GM19238 (cell line): ENCODE data around the gene ADD2.
"Not testable (repeated sequence)": the region's sequence is repeated elsewhere in the genome, so short reads cannot be mapped to it uniquely, and the experiment has no call there.

Source experiments
- DNase-seq: peaks from one replicate; pipeline ENCODE4 v3.0.0; 2011; ENCODE audit warnings: low spot score; ENCODE audit not compliant: insufficient read length

The ADD2 gene

DNA sequence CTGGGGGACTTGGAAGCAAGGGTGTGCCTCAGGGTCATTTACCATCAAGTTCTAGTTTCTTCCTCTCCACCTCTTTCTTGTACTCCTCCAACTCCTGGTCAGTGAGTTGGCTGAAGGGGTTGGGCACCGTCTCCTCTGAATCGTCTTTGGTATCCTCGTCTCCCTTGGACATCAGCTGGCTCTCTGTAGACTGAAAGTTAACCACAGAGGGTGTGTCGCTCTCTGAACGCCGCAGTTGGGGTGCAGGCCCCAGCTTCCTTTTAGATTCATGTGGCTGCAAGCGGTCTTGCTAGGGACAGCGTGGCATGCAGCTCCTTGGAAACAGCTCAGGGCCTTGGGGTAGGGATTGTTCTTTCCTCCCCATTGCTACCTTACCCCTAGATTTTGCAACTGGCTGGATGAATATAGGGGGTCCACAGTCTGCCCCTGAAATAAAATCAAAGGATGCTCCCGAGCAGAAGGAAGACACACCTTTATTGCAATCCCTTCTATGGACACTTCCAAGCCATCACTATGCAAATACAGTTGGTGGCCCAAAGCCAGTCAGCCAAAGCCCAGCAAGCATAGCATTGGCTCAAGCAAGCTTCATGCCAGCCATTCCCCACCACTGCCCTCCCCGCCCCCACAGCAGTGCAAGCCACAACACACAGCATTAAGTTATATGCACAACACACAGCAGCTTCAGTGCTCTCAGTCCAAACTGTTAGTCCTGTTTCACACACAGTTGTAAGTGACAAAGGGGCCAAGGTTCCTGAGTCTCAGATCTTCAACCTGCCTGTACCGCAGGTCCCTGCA is 93.2 kb downstream of the ADD2 start:
- no peak for DNase-seq

- no peak for DNase-seq
Measured at GRCh38 chr2:70673041-70673647, 94.9 kb downstream of the ADD2 start.

GRCh38 chr2:70671092-70671675 is 96.8 kb downstream of the ADD2 start:
- no peak for DNase-seq

- DNase-seq, result no peak
Measured at GRCh38 chr2:70670626-70671025, 97.4 kb downstream of the ADD2 start.

GRCh38 chr2:70670202-70670601 is 97.8 kb downstream of the ADD2 start:
- DNase-seq, result no peak

DNA sequence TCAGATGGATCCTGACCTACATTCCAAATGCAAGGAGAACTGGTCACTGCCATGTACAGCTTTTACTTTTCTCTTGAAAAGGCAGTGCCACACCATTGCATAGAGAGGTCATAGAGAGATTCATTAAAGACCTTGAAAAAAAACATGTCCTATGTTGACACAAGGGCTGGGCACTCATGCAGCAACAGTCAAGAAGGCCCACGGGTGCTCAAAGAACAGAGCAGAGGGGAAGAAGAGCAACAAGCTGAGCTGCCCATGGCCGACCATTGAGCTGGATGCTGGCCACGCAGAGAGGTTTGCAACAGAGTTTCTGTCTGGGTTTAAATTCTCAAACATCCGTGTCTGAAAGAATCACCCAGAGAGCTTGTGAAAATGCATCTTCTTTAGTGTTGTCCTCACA is 99.1 kb downstream of the ADD2 start:
- no peak for DNase-seq

GRCh38 chr2:70668432-70668831 is 99.6 kb downstream of the ADD2 start:
- no peak for DNase-seq

DNA sequence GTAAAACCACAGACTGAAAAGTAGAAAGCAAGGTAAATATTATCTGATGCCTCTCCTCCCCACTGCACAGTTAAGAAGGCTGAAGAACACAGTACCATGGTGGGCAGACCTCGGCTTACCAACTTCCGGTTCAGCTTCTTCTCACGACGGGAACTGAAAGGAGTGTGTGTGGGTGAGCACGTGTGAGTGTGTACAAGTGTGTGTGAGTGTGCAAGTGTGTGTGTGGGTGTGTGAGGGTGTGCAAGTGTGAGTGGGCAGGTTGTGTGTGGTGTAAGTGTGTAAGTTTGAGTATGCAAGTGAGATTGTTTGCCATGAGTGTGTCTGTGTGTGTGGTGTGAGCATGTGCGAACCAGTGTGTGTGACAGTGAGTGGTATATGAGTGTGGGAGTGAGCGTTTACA is 103.5 kb downstream of the ADD2 start:
- no peak for DNase-seq

GRCh38 chr2:70663411-70663810 is 104.6 kb downstream of the ADD2 start:
- no peak for DNase-seq

DNA sequence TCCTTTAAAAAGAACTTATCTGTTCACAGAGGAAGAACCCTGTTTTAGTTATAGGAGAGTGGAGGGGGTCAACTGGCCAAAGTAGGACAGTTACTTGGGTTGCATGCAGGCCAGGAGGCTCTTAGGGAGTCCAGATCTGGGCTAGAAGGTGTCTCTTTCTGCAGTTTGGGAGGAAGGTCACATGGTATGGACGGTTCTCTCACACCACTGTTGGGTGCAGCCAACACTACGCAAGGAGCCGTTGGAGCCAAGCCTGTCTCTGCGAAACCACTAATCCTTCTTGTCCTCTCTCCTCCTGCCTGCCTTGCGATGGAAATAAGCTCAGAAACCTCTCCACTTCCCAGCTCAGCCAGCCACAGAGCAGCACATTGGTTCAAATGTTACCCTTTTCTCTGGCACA is 108.4 kb downstream of the ADD2 start:
- DNase-seq, result no peak

GRCh38 chr2:70658476-70658875 is 109.5 kb downstream of the ADD2 start:
- DNase-seq, result no peak

DNA sequence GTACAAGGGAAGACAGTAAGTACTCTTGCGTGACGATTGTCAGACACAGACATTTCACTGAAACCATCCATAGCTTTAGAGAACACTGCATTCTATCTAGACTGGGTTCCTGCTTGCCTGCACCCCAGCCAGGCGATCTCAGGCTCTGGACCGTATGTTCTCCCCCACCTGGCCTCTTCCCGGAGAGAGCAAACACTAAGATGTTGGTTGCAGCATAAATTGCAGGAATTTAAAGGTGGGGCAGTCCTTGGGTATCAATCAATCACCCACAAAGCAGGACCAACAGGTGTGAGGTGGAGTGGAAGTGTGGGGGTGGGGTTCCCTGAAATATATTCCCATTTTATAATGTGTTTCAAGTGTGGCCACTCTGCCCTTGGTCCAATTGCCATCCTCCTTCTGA is 110.8 kb downstream of the ADD2 start:
- DNase-seq, result no peak

GRCh38 chr2:70656421-70657010 is 111.5 kb downstream of the ADD2 start:
- no peak for DNase-seq

- no peak for DNase-seq
Measured at GRCh38 chr2:70655786-70656185, 112.2 kb downstream of the ADD2 start.

GRCh38 chr2:70655211-70655610 is 112.8 kb downstream of the ADD2 start:
- not testable (repeated sequence) for DNase-seq

DNA sequence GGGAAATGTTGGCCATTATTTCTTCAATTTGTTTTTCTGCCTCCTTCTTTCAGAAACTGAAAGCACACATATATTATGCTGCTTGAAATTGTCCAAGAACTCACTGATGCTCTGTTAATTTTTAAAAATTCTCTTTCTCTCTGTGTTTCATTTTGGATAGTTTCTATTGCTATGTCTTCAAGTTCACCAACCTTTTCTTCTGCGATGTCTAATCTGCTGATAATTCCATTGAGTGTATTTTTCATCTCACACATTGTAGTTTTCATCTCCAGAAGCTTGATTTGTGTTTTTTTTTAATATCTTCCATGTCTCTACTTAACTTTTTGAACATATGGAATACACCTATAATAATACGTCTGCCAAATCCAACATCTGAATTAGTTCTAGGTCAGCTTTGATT is 116.3 kb downstream of the ADD2 start:
- no peak for DNase-seq

DNA sequence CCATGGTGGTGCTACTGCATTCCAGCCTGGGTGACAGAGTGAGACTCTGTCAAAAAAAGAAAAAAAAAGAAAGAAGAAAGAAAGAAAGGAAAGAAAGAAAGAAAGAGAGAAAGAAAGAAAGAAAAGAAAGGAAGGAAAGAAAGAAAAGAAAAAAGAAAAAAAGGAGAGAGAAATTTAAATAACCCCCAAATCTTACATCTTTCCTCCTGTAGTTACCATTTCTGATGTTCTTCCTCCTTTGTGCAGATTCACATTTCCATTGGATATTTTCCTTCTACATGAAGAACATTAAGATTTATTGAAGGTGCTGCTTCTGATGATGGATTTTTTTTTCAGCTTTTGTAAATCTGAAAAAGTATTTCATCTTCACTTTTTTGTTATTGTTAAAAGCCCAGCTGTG is 117.0 kb downstream of the ADD2 start:
- no peak for DNase-seq

DNA sequence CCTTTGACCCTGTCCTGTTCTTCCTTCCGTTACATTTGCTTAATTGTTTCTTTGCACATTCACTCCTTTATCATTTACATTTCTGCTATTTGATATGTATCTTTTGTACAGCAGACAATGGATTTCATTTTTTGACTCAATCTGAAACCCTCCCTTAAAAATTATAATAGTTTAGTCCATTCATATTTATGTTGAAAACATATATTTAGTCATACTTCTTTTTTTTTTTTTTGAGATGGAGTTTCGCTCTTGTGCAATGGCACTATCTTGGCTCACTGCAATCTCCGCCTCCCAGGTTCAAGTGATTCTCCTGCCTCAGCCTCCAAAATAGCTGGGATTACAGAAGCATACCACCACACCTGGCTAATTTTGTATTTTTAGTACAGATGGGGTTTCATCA is 119.0 kb downstream of the ADD2 start:
- no peak for DNase-seq

DNA sequence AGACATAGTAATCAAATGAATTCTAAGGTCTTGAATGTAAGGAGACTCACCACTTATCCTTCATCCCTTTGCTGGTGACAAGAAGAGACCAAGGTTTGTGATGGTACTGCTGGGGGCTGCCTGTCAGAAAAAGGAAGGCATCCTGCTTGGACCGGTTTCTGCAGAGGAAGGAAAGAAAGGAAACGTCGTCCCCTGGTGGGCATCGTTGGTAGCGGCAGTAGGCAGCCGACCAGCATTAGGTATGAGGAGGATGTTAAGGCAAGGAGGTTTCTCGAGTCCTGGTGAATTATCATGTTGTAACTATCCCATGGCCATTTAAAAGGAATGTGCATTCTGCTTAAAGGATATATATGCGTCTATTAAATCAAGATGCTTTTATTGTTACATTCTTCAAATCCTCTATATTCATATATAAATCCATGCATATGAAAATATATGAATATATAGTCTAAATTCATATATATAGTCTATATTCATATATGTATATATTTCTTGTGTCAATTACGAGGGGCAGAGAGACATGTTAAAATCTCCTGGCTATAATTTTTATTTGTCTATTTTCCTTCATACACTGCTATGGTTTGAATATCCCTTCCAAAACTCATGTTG is 120.0 kb downstream of the ADD2 start:
- peak; percentile 36 for DNase-seq

- no peak for DNase-seq
Measured at GRCh38 chr2:70646420-70646818, 121.6 kb downstream of the ADD2 start.

GRCh38 chr2:70645733-70646419 is 122.1 kb downstream of the ADD2 start:
- DNase-seq, result no peak
